ENCODE measurements around the gene PIMREG.

PIMREG gene

GRCh38 chr17:6483507-6483906 lies 39.3 kb downstream of the PIMREG start:
- TF ChIP-seq EZH2 (IDR thresholded peaks at IDR 0.05; ENCODE audit: borderline replicate concordance, low read length) = no peak
- no peak for TF ChIP-seq CTCF (IDR thresholded peaks at IDR 0.05; ENCODE audit: low read length)
- Histone ChIP-seq H3K4me1 (ENCODE audit: insufficient read depth, low read length, severe bottlenecking) (no peaks in the 10 kb centered on the region), H3K36me3 (ENCODE audit: insufficient read depth, low read length) (no peaks in the 10 kb centered on the region), H3K27ac (ENCODE audit: low read depth, low read length, poor library complexity, severe bottlenecking) (no peak overlapping the region), H3F3A (ENCODE audit: insufficient read depth, low read length) (no peaks in the 10 kb centered on the region), H3K27me3 (ENCODE audit: insufficient read depth, low read length) (peaks cover 1% of the 10 kb centered on the region; the same call in 1 of the 2 replicates), H2AFZ (ENCODE audit: low read length) (no peak overlapping the region), H3K9me2 (ENCODE audit: low read depth, low read length) (no peaks in the 10 kb centered on the region), H3K4me3 (ENCODE audit: low read depth, low read length, poor library complexity, severe bottlenecking) (no peak overlapping the region), H3K79me2 (ENCODE audit: insufficient read depth, low read length) (no peaks in the 10 kb centered on the region), H4K20me1 (ENCODE audit: insufficient read depth, low read length) (no peaks in the 10 kb centered on the region), H3K4me2 (ENCODE audit: low read length) (no peak overlapping the region), H3K9ac (ENCODE audit: low read length) (no peak overlapping the region), H3K9me3 (ENCODE audit: low read length) (no peaks in the 10 kb centered on the region)

GRCh38 chr17:6485646-6486412 lies 41.6 kb downstream of the PIMREG start:
- no peaks in the 10 kb centered on the region; the same call in 1 of the 2 replicates for H3K27me3 ChIP-seq (ENCODE audit: insufficient read depth, low read length)
- no peaks in the 10 kb centered on the region for H3K9me3 ChIP-seq (ENCODE audit: low read length)
- no peak overlapping the region for H3K9ac ChIP-seq (ENCODE audit: low read length)
- no peak overlapping the region for H3K4me2 ChIP-seq (ENCODE audit: low read length)
- no peaks in the 10 kb centered on the region for H3F3A ChIP-seq (ENCODE audit: insufficient read depth, low read length)
- no peak overlapping the region for H3K4me3 ChIP-seq (ENCODE audit: low read depth, low read length, poor library complexity, severe bottlenecking)
- no peaks in the 10 kb centered on the region for H4K20me1 ChIP-seq (ENCODE audit: insufficient read depth, low read length)
- H3K9me2 ChIP-seq (ENCODE audit: low read depth, low read length) = no peaks in the 10 kb centered on the region
- TF ChIP-seq CTCF (IDR thresholded peaks at IDR 0.05; ENCODE audit: low read length) (no peak), EZH2 (IDR thresholded peaks at IDR 0.05; ENCODE audit: borderline replicate concordance, low read length) (no peak)
- H3K27ac ChIP-seq (ENCODE audit: low read depth, low read length, poor library complexity, severe bottlenecking) = no peak overlapping the region
- H3K4me1 ChIP-seq (ENCODE audit: insufficient read depth, low read length, severe bottlenecking) = no peaks in the 10 kb centered on the region
- no peaks in the 10 kb centered on the region for H3K36me3 ChIP-seq (ENCODE audit: insufficient read depth, low read length)
- no peak overlapping the region for H2AFZ ChIP-seq (ENCODE audit: low read length)
- H3K79me2 ChIP-seq (ENCODE audit: insufficient read depth, low read length) = no peaks in the 10 kb centered on the region

- Histone ChIP-seq H2AFZ (ENCODE audit: low read length) (no peak overlapping the region), H3K27ac (ENCODE audit: low read depth, low read length, poor library complexity, severe bottlenecking) (no peak overlapping the region), H4K20me1 (ENCODE audit: insufficient read depth, low read length) (no peaks in the 10 kb centered on the region), H3K27me3 (ENCODE audit: insufficient read depth, low read length) (no peaks in the 10 kb centered on the region; the same call in 1 of the 2 replicates), H3K9me3 (ENCODE audit: low read length) (no peaks in the 10 kb centered on the region), H3K4me1 (ENCODE audit: insufficient read depth, low read length, severe bottlenecking) (no peaks in the 10 kb centered on the region), H3K4me3 (ENCODE audit: low read depth, low read length, poor library complexity, severe bottlenecking) (no peak overlapping the region), H3K36me3 (ENCODE audit: insufficient read depth, low read length) (no peaks in the 10 kb centered on the region), H3K9me2 (ENCODE audit: low read depth, low read length) (no peaks in the 10 kb centered on the region), H3F3A (ENCODE audit: insufficient read depth, low read length) (no peaks in the 10 kb centered on the region), H3K79me2 (ENCODE audit: insufficient read depth, low read length) (no peaks in the 10 kb centered on the region), H3K9ac (ENCODE audit: low read length) (no peak overlapping the region), H3K4me2 (ENCODE audit: low read length) (no peak overlapping the region)
- no peak for TF ChIP-seq CTCF (IDR thresholded peaks at IDR 0.05; ENCODE audit: low read length)
- no peak for TF ChIP-seq EZH2 (IDR thresholded peaks at IDR 0.05; ENCODE audit: borderline replicate concordance, low read length)
These were observed 43.2 kb downstream of the PIMREG start for GRCh38 chr17:6487251-6488007.

Measured in OCI-LY1 (cell line).